Right atrium auricular region (tissue), 2 donors: ENCODE measurements around the gene NMRK1. TPM values are rescaled to one million over a fixed set of nuclear protein-coding genes. Genes with fewer than 3 reads are reported as not detected.

Experiments
- DNase-seq: peaks from one replicate; pipeline ENCODE4 v3.0.0-alpha.2; 2019; ENCODE audit warnings: low spot score
- H3K27ac ChIP-seq, 2 donors: fragments of 200-600 bp; sonication (generic); 1 replicate in 1 of 2; 2 replicates in 1 of 2; pipeline ENCODE4 v1.5.1; 2016 to 2019
- H3K27me3 ChIP-seq, 2 donors: fragments of 200-600 bp; sonication (generic); one replicate each; pipeline versions ENCODE4 v1.5.1 to v1.6.0; 2017 to 2019
- H3K36me3 ChIP-seq: fragments of 200-600 bp; sonication (generic); one replicate; pipeline ENCODE4 v1.5.1; 2016
- H3K4me1 ChIP-seq, 2 donors: fragments of 200-600 bp; sonication (generic); one replicate each; pipeline versions ENCODE4 v1.5.1 to v1.6.0; 2017 to 2019
- H3K4me3 ChIP-seq, 2 donors: fragments of 200-600 bp; sonication (generic); 1 replicate in 1 of 2; 2 replicates in 1 of 2; pipeline ENCODE4 v1.5.1; 2017 to 2019; ENCODE audit warnings: mild to moderate bottlenecking in 1 of 2, moderate library complexity in 1 of 2
- H3K9me3 ChIP-seq, 2 donors: fragments of 200-600 bp; sonication (generic); one replicate each; pipeline ENCODE4 v1.5.1; 2019
- total RNA-seq, 2 donors: library from RNA; depleted of rRNA; stranded (reverse); fragments of >200 nt; gene quantifications; one replicate each; pipeline ENCODE4 v1.1.0, GENCODE V29; 2016
- TF ChIP-seq, protein P1 (sequence below), 2 donors: fragments of 200-600 bp; sonication (generic); IDR thresholded peaks; one replicate each; pipeline ENCODE4 v1.5.1; 2019; ENCODE audit warnings: antibody characterized with exemption in 2 of 2

NMRK1 gene
- total RNA-seq, 2 donors from 2014 or later: 5.5 to 9.6 TPM

DNA sequence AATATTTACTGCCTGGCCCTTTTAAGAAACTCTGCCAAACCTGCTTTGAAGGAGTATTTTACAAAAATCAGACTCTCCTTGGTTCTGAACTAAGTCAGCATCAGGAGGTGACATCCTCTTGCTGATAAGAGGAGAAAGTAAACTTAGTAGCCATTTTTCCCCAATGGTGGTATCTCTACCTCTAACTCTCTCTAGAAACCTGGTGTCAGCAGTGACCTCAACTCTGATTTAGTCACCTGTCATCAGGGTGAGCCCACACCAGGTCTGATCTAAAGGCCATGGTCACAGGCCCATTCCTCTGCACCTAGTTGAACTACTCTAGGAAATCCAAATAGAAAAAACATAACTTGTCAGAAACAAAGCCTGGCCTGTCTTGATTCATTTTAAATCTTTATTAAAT lies 64.1 kb downstream of the NMRK1 start:
- H3K4me1 ChIP-seq: peaks cover 0 to 13% of the 10 kb centered on the region in 2 donors
- H3K27ac ChIP-seq: no peak overlapping the region
- no peak overlapping the region for H3K4me3 ChIP-seq
- no peaks in the 10 kb centered on the region for H3K27me3 ChIP-seq
- no peak for DNase-seq
- H3K9me3 ChIP-seq: no peaks in the 10 kb centered on the region
- H3K36me3 ChIP-seq: no peaks in the 10 kb centered on the region
- TF ChIP-seq, protein P1, sequence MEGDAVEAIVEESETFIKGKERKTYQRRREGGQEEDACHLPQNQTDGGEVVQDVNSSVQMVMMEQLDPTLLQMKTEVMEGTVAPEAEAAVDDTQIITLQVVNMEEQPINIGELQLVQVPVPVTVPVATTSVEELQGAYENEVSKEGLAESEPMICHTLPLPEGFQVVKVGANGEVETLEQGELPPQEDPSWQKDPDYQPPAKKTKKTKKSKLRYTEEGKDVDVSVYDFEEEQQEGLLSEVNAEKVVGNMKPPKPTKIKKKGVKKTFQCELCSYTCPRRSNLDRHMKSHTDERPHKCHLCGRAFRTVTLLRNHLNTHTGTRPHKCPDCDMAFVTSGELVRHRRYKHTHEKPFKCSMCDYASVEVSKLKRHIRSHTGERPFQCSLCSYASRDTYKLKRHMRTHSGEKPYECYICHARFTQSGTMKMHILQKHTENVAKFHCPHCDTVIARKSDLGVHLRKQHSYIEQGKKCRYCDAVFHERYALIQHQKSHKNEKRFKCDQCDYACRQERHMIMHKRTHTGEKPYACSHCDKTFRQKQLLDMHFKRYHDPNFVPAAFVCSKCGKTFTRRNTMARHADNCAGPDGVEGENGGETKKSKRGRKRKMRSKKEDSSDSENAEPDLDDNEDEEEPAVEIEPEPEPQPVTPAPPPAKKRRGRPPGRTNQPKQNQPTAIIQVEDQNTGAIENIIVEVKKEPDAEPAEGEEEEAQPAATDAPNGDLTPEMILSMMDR (IDR thresholded peaks at IDR 0.05): no peak

GRCh38 chr9:75019654-75020053 lies 68.3 kb downstream of the NMRK1 start:
- Histone ChIP-seq H3K27ac (no peak overlapping the region), H3K36me3 (no peaks in the 10 kb centered on the region), H3K4me3 (no peak overlapping the region), H3K4me1 (no peaks in the 10 kb centered on the region), H3K9me3 (no peaks in the 10 kb centered on the region), H3K27me3 (no peaks in the 10 kb centered on the region)
- DNase-seq: no peak
- TF ChIP-seq, protein P1 (IDR thresholded peaks at IDR 0.05): no peak

- Histone ChIP-seq H3K36me3 (no peaks in the 10 kb centered on the region), H3K27me3 (no peaks in the 10 kb centered on the region), H3K27ac (no peak overlapping the region), H3K4me1 (no peaks in the 10 kb centered on the region), H3K4me3 (no peak overlapping the region), H3K9me3 (no peaks in the 10 kb centered on the region)
- TF ChIP-seq, protein P1 (IDR thresholded peaks at IDR 0.05): no peak
- no peak for DNase-seq
Observed at GRCh38 chr9:75019022-75019421, 68.9 kb downstream of the NMRK1 start.

DNA sequence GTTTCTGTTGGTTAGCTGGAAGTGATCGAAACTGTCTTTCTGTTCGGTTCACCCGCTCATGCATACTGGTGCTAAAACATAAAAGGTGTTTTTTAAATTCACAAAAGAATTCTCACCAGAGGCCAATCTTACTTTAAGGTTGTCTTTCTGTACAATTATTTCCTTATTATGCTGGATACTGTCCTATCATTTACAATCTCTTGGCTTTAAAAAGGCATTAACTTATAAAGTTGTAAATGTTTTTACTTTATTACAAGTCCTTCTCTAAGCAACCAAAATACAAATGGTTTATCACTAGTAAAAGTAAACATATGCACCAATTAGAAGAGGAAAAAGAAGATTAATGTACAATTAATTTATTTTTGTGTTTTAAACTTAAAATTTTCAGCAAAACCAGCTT lies 70.6 kb downstream of the NMRK1 start:
- TF ChIP-seq, protein P1 (IDR thresholded peaks at IDR 0.05): no peak
- Histone ChIP-seq H3K4me1 (no peaks in the 10 kb centered on the region), H3K36me3 (no peaks in the 10 kb centered on the region), H3K4me3 (no peak overlapping the region), H3K9me3 (no peaks in the 10 kb centered on the region), H3K27ac (no peak overlapping the region), H3K27me3 (no peaks in the 10 kb centered on the region)
- no peak for DNase-seq

- no peaks in the 10 kb centered on the region for H3K36me3 ChIP-seq
- H3K4me3 ChIP-seq: no peak overlapping the region
- no peak for DNase-seq
- no peaks in the 10 kb centered on the region for H3K4me1 ChIP-seq
- TF ChIP-seq, protein P1 (IDR thresholded peaks at IDR 0.05): no peak
- no peaks in the 10 kb centered on the region for H3K9me3 ChIP-seq
- H3K27ac ChIP-seq: no peak overlapping the region
- H3K27me3 ChIP-seq: no peaks in the 10 kb centered on the region
Observed at GRCh38 chr9:75013735-75014134, 74.2 kb downstream of the NMRK1 start.

Other genes with a start within 250 kb of the NMRK1 start
- under 1 TPM; 0.19 to 0.83 TPM for gene TRPM6, start 200.2 kb downstream of the NMRK1 start, total RNA-seq
- gene C9orf40, start 135.2 kb downstream of the NMRK1 start, total RNA-seq: 1 to 10 TPM; 1.6 to 1.7 TPM
- gene CARNMT1, start 59.9 kb downstream of the NMRK1 start, total RNA-seq: 10 to 100 TPM; 13.7 to 14.0 TPM
- gene OSTF1, start 359 bp upstream of the NMRK1 start, total RNA-seq: 10 to 100 TPM; 14.5 to 17.7 TPM